DMS53 (cell line): ENCODE measurements around the gene ARHGEF5.
A peak's percentile ranks its signal among the peaks of the same experiment; 100 is the strongest.
"Not testable (repeated sequence)": the region's sequence is repeated elsewhere in the genome, so short reads cannot be mapped to it uniquely, and the experiment has no call there.

Source experiments
- DNase-seq: peaks from one replicate; lab custom pipeline; 2025; lab: John Stamatoyannopoulos, UW

Gene ARHGEF5

DNA sequence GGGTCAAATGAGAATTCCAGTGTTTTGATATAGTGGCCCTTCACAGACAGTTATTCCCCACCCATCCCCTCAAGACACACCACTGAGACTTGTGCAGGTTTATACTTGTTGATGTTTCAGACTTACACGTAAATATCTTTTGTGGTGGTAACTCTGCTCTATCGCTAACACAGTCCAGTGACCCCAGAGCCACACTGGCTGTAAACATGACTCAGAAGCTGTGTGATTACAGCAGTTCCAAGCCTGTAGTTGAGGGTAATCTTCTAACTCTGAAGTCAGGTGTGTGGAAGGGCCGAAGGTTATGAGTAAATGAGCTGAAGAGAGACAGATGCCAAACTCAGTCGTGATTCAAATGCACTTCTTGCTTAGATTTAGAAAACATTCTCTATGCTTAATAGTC, 28.9 kb downstream of the ARHGEF5 start:
- no peak for DNase-seq

- no peak for DNase-seq
These were observed 29.5 kb downstream of the ARHGEF5 start for GRCh38 chr7:144384555-144385245.

GRCh38 chr7:144386741-144387140, 31.5 kb downstream of the ARHGEF5 start:
- DNase-seq, result no peak

DNA sequence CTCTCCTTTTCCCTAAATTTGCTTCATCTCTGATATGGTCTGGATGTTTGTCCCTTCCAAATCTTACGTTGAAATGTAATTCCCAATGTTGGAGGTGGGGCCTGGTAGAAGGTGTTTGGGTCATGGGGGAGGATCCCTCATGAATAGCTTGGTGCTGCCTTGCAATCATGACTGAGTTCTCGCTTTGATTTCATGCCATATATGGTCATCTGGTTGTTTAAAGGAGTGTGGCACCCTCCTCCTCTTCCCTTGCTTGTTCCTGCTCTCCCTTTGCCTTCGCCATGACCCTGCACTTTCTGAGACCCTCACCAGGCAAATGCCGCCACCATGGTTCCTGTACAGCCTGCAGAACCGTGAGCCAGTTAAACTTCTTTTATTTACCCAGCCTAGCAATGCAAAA, 33.7 kb downstream of the ARHGEF5 start:
- DNase-seq, result no peak

DNA sequence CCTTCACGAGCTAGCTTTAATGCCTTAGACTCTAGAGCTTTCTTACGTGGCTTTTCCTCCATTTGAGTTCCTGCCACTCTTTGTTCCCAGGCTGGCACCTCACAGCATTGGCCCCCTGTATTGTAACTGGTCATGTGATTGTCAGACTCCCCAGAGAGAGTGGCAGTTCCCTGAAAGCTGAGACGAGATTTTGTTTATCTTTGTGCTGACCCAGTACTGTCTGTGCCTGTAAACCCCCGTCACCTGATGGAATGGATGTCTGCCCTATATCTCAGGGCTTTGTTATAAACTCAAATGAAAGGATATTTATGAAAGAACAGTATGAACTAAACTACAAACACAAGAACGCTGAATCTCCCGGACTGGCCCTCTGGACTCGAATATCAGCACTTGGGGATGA, 35.3 kb downstream of the ARHGEF5 start:
- DNase-seq, result no peak

DNA sequence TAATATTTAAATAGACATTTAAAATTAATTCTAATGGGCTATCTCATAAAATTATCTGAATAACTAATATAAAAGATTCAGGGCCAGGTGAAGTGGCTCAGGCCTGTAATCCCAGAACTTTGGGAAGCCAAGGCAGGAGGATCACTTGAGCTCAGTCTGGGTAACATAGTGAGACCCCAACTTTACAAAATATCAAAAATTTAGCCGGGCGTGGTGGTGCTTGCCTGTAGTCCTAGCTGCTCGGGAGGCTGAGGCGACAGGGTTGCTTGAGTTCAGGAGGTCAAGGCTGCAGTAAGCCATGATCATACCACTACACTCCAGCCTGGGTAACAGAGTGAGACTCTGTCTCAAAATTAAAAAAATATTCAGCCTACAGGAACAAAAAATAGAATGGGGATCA, 35.8 kb downstream of the ARHGEF5 start:
- no peak for DNase-seq

- peak; percentile 79 for DNase-seq
These were observed 36.6 kb downstream of the ARHGEF5 start for GRCh38 chr7:144391823-144392255.

- DNase-seq, result no peak
These were observed 41.9 kb downstream of the ARHGEF5 start for GRCh38 chr7:144397086-144397485.

- no peak for DNase-seq
These were observed 43.1 kb downstream of the ARHGEF5 start for GRCh38 chr7:144398291-144398690.

DNA sequence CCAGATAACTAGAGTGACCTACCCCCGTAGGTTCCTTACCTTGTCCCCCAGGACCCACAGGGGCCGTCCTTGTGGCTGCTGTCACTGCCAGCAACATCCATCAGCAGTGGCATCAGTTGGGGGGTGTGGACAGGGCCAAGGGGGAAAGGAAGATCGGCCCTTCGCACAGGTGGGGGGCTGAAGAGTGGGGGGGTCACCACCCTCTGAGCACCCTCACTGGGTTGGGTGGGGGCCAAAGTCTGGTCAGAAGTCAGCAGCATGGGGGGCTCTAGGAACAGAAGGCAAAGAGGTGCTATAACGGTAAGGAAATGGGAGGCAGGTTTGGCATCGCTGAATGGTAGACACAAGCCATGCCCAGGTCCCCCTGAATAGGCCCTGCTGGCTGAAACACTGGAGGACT, 43.7 kb downstream of the ARHGEF5 start:
- no peak for DNase-seq

GRCh38 chr7:144399946-144400345, 44.7 kb downstream of the ARHGEF5 start:
- DNase-seq, result no peak

DNA sequence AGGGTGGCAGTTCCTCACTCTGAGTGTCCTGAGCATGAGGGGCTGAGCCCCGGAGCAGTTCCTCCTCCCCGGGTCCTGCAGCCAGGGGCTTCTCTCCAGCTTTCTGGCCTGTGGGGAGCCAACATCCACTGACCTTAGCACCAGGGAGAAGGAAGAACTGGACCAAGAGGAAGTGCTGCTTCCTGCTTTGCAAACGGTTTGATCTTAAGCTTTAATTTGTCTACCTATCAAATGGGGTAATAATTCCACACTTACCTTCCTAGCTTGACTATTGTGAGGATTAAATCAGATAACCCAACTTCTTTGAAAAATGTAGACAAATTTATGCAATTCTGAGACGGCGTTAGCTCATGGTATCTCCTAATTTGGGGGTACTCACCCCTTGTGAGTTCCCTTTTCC, 46.3 kb downstream of the ARHGEF5 start:
- DNase-seq, result no peak

DNA sequence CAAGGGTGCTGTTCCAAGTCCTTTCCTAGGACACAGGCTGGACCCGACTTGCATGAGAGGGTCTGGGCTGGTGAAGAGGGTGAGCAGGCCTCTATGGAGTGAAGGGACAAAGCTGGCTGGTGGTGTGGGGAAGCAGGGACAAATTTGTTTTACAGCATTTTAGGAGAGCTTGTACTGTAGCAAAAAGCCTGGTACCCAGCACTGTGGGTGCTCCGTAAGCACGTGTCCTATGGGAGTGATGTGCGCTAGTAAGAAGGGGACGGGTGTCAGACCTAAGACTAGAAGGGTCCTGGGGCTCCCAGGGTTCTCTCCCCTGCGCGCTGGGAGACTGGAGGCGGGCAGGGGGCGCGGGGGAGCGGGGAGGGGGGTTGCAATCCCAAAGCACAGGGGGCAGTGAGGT, 47.9 kb downstream of the ARHGEF5 start:
- no peak for DNase-seq

- DNase-seq, result no peak
These were observed 48.5 kb downstream of the ARHGEF5 start, which contains the start of gene NOBOX for GRCh38 chr7:144403649-144404061. TSS of gene NOBOX (minus strand) at chr7:144403693.

DNA sequence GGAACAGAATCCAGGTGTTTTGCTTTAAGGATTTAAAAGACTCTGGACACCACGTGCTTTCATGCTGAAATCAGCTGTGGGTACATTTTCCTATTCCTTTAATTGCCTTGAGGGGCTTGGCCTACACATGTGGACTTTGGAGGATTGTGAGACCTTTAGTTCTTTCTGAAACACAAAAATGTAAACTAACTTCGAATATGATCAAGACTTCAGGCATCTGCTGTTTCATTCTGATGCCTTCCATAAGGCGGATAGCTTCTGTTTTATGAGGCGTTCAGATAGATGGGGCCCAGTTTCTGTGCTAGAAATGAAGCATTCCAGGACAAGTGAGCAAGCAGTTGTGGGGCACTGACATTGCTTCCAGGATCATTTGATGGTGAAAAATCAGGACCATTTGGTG, 49.7 kb downstream of the ARHGEF5 start:
- no peak for DNase-seq

DNA sequence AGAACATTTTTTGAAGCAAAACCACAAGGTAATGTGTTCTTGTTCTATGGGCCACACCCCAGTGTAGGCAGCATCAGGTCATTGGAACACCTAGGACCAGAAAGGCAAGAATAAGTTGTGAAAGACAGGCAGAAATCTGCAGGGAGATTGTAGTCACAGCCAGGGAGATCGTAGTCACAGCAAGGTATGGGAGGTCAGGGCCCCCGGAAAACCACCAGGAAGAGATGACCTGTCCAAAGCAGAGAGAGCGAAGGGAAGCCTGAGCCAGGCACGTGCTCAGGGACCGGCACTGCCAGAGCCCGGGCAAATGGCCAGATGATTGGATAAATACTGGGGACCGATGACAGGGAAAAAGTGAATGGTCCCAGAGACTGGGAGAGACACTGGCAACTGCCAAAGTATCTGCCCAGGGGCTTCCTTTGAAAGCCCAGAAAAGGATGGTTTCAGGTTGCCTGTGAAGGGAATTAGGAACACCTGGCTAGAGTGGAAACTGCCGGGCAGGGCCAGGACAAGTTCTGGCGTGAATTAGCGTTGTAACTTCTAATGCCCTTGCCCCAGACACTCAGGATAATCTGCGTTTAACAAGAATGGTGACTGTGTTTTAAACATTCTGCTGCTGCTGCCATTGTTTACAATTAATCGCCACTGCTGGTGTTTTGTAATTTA, 52.2 kb downstream of the ARHGEF5 start:
- no peak for DNase-seq

GRCh38 chr7:144408121-144408520, 52.9 kb downstream of the ARHGEF5 start:
- no peak for DNase-seq

DNA sequence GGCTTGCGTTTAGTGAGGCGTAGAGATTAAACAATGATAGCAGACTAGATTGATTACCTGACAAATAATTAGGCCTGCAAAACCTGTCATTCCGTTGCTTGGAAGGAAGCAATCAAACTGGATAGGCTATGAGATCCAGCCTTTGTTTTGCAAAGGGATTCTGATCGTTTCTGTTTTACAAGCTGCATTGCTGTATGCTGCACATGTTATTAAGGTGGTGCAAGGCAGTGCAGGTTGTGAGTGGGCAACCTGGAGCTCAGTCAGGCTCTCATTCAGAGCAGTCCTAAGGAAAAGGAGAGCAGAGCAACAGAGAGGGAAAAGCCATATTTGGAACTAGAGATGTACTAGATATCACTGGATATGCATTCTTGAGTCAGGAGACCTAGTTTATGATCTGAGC, 55.2 kb downstream of the ARHGEF5 start:
- no peak for DNase-seq

- DNase-seq, result no peak
These were observed 59.6 kb downstream of the ARHGEF5 start for GRCh38 chr7:144414815-144415214.

GRCh38 chr7:144415858-144416257, 60.7 kb downstream of the ARHGEF5 start:
- DNase-seq, result no peak

DNA sequence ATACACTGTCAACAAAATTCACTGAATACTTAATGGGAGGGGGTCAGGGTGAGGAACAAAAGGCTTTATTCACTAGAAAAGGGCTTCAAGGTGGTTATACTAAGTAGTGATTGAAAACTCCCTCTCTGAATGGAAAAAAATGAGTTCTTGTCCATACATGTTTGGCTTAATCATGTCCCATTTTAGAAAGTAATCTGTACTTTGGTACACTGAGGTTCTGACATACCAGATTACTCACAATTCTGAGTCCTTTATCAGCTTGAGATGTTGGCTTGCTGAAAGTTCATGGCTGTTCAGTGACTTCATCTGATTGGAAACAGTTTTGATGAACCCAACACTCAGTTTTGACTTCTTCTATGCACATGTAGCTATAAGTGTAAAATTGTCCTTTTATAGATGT, 61.1 kb downstream of the ARHGEF5 start:
- DNase-seq, result no peak

DNA sequence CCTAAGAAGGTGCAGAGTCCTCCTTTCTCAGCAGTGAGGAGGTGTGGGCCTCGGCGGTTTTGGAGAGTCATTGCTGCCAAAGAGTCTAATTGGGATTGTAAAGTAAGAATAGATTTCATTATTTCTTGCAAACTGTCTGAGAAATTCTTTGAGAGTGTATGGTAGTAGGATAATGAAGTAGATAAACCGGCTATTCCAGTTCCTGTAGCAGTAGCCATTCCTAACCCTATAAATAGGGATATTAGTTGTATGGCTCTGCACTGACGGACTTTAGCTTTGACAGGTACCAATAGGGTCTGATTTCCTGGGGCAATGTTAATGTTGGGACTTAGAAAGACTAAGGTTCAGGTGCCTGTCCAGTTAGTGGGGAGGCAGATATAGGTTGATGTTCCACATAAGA, 63.7 kb downstream of the ARHGEF5 start:
- DNase-seq, result peak; percentile 31

DNA sequence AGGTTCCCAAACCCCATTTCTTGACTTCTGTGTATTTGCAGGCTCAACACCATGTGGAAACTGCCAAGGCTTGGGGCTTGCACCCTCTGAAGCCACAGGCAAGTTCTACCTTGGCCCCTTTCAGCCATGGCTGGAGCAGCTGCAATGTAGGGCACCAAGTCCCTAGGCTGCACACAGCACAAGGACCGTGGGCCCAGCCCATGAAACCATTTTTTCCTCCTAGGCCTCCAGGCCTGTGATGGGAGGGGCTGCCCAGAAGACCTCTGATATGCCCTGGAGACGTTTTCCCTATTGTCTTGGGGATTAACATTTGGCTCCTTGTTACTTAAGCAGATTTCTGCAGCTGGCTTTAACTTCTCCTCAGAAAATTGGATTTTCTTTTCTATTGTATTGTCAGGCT, 72.3 kb downstream of the ARHGEF5 start:
- DNase-seq, result not testable (repeated sequence)

DNA sequence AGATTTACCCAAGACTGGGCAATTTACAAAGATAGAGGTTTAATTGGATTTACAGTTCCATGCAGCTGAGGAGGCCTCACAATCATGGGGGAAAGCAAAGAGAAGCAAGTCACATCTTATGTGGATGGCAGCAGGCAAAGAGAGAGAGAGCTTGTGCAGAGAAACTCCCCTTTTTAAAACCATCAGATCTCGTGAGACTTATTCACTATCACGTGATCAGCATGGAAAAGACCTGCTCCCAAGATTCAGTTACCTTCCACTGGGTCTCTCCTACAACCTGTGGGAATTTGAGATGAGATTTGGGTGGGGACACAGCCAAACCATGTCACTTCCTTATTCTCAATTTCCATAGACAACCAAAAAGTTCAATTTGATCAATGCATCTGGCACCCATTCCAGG, 73.2 kb downstream of the ARHGEF5 start:
- DNase-seq, result no peak
